Measurements from ENCODE around the gene MAD1L1. TPM values are rescaled to one million over a fixed set of nuclear protein-coding genes. Genes with fewer than 3 reads are reported as not detected.

Gene MAD1L1
- total RNA-seq, 1 donor = 57.9 TPM

DNA sequence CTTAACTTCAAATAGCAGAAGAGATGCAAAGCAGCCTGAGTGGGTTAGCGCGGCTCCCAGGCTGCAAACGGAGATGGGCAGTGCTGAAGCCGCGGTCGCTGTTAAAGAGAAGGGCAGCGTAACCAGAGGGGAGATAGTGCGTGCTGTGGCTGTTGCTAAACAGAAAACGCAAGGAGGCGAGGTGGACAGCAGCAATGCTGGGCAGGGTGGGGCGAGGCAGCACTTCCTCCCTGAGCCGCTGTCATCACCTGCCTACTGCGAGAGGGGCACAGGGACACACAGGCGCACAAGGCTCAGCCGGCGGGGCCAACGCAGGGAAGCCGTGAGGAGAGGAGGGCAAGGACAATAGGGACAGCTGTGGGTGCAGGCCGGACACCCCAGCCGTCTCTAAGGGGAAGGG, 137.3 kb downstream of the MAD1L1 start:
- no peak for DNase-seq (ENCODE audit: low read depth in 2 of 3, low spot score in 2 of 3)

DNA sequence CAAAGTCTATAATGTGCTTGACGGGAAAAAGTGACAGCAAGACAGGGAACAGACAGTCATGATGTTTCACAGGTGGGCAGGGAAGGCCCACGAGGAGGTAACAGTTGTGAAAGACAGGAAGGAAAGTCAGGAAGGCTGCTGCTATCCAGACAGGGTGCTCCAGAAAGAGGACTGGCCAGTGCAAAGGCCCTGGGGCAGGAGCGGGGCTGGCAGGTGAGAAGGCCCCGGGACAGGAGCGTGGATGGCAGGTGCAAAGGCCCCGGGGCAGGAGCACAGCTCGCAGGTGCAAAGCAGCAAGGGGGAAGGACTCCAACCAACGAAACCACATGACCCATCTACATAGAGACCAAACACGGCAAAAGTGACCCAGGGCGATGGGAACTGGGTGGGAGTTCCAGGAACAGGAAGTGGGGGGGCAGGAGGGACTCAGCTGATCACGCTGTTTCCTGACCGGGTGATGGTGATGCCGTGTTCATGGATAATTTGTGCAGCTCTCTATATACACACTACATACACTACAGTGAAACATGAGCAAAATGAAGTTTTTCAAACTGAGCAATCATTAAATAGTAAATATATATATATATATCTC, 138.2 kb downstream of the MAD1L1 start:
- no peak for DNase-seq (ENCODE audit: low read depth in 2 of 3, low spot score in 2 of 3)

DNA sequence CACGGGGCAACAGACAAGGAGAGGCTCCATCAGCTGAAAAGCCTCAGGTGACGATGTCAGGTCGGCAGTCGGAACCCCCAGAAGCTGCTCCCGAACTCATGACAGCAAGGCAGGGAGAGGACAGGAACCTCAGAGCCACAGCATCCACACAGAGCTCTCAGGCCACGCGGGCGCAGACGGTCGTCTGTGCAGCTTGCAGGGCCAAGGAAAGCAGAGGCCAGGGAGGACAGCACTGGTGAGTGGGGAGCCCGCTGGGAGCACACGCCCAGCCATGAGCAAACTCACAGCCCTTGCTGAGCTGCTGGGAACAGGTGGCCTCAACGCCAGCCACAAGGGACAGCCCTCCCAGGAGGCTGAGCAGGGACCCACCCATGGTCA, 138.9 kb downstream of the MAD1L1 start:
- no peak for DNase-seq (ENCODE audit: low read depth in 2 of 3, low spot score in 2 of 3)

DNA sequence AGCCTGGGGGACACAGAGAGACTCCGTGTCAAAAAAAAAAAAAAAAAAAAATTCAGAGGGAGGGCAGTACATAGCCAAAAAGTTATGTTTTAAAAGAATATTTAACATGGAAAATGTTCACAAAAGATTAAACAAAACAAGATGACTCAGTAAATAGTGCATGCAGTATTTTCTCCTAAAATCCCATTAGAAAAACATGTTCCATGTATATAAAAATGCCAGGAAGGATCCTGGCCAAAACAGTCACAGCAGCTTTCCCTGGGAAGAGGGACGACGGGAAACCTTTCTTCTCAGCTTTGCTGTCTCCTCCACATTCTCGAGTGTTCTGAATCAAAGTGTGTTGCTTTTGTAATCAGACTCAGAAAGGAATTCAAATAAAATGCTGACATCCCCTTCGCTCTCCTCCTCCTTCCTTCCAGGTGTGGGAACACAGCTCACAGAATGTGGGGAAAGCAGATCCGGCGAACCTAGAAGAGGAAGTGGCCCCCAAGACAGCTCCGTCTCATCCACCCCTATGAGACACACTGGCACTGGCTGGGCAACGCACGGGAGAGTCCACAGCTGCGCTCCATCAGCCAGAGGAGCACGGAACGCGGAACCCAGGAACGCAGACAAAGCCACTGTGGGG, 139.4 kb downstream of the MAD1L1 start:
- DNase-seq (ENCODE audit: low read depth in 2 of 3, low spot score in 2 of 3) = no peak

DNA sequence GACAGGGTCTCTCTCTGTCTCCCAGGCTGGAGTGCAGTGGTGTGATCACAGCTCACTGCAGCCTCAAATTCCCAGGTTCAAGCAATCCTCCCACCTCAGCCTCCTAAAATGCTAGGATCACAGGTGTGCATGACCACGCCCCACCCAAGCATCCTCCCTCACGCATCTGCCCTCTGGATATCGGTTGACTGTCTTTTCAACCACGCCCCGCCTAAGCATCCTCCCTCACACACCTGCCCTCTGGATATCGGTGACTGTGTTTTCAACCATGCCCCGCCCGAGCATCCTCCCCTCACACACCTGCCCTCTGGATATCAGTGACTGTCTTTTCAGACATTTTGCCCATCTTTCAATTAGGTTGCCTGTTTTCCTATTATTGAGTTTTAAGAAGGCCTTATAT, 140.5 kb downstream of the MAD1L1 start:
- DNase-seq (ENCODE audit: low read depth in 2 of 3, low spot score in 2 of 3) = no peak

DNA sequence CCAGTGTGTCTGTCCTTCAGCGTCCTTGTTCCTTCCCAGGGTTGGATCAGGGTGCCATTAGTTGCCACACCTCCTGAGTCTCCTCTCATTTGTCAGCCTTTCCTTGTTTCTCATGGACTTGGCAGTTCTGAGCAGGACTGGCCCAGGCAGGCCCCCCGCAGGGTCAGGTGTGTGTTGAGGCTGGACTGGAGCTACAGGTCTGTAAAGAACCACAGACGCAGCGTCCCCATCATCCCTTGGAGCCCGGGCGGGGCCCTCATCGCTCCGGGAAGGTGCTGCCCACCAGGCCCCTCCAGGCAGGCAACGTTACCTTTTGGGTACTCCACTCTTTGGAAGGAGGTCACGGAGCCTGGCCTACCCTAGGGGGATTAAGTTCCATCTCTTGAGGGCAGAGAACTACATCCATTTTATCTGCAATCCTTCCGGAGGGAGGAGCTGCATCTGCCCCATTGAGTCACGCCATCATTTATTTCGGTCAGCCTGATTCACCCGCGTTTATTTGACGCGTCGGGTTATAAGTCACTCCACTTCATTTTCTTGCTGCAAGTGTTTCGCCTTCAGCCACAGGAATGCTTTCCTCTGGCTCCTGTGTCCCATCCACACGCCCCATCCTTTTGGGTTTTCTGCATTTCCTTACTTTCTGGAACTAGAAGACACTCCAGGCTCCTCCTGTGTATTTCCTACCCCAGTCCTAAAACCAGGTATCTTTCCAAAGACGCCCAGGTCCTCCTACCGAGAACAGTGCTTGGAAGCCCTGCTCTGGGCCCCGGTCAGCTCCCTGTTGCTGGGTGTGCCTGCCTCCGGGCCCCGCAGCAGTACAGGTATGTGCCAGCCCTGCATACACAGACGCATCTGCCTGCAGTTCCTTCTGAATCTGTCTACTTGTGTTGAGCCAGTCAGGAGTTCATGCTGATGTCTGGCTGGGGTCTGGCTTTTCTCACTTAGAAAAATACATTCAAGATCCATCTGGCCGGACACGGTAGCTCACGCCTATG, 141.9 kb downstream of the MAD1L1 start:
- no peak for DNase-seq (ENCODE audit: low read depth in 2 of 3, low spot score in 2 of 3)

DNA sequence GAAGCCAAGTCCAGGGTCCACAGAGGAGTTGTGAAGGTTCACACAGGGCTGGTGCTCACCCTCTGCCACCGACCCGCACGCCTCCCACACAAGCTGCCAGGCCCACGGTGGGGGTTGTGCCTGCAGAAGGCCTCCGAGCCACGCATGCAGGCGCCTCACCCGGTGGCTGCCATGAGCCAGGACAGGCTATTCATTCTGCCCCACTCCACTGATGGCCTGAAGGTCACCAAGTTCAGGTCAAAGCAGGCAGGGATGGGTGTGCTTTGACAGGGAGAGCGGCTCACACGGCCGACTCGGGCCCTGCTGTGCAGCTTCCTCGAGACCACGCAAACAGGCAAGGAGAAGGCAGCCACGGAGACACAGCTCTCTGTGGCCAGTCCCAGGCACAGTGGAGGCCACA, 143.9 kb downstream of the MAD1L1 start:
- DNase-seq (ENCODE audit: low read depth in 2 of 3, low spot score in 2 of 3) = no peak

DNA sequence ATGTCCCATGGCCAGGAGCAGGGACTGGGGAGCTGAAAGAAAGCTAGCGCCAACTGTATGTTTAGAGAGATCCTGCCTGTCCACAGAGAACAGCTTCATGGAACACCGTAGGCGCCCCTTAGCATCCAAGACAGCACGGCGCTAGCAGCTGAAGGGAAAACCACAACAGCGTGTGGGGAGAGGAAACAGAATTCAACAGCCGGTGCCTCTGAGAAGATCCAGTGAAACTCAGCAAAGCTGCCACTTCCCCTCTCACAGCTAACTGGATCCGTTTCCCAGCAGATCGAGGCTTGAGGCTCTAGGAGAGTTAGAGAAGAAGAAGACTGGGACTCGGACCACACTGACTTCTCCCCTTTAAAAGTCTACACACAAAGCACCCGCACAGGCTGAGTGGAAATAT, 145.0 kb downstream of the MAD1L1 start:
- DNase-seq (ENCODE audit: low read depth in 2 of 3, low spot score in 2 of 3) = peak in 2 of 3 donors; percentile 45 to 84

DNA sequence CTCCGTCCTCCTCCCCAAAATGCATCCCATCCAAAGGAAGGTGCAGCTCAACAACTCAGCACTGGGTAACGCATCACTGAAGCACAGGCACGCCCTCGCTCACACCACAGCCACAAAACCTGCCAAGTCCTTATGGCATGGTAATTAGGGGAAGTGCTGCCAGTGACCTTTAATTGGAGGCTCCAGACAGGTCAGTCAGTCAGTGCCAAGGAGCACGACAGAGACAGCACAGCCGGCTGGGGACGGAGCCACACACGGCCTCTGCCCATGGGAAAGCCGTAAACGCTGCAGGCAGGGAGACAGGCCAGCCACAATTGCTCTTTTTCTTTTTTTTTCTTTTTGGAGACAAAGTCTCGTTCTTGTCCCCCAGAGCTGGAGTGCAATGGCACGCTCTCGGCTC, 146.5 kb downstream of the MAD1L1 start:
- DNase-seq (ENCODE audit: low read depth in 2 of 3, low spot score in 2 of 3) = peak in 1 of 3 donors; percentile 20

DNA sequence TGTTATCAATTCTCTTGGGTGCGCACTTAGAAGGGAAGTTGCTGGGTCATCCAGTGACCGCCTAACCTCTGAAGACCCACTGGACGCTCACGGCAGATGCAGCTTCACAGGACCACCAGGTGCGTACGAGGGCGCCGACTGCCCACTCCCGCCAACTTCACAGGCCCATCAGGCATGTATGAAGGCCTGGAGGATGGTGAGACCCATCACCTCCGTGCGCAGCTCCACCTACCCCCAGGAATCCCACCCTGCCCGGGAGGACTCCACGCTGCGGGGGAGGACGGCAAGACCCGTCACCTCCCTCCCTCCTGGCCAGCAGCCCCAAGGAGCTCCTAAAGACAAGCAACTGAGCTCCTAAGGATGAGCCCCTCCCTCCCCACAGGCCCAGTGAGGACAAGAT, 146.9 kb downstream of the MAD1L1 start:
- DNase-seq (ENCODE audit: low read depth in 2 of 3, low spot score in 2 of 3) = no peak

DNA sequence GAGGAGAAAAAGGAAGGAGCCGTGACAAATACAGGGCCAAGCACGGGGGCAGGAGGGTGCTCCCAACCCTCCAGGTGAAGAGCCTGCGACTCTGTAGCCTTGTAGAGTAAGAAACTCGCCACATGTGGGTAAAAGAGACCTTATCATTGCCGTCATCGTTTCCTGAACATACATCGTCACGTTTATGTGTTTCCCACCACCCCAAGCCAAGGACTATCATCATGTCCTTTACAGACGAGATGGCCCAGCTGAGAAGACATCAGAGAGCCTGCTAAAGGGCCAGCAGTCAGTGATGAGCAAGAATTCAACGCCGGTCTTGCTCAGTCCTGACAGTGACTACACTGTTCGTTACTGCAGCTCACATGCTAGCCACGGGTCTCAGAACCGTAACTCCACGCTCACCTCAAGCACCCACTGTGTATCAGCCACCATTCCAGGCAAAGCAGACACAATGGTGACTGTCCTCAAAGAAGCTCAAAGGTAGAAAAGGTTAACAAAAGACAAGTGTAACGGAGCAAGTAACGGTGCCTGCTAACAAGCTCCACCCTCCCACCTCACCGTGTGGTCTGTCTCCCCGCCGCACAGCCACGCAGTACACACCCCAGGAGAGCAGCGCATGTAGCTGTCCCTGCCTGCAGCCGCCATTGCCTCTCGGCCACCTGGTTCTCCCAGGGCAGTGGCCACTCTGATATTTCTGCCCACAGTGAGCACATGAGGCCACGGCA, 147.8 kb downstream of the MAD1L1 start:
- peak in 1 of 3 donors; percentile 13 for DNase-seq (ENCODE audit: low read depth in 2 of 3, low spot score in 2 of 3)

DNA sequence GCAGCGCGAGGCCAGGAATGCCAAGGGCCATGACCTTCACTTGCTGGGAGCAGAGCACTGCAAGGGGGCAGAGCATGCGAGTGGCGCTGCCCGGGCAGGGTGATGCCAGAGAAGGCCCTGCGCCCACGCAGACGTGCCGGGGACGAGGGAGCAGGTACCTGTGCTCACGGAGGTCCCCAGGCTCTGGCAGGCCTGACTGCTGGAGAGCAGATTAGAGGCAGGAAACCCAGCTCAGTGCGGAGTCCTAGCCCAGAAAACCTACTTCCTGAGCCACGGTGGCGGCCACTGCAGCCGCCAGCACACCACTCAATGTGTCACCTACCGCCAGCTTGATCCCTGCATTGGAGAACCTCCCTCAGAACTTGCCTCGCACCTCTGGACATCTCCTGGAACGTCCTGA, 148.4 kb downstream of the MAD1L1 start:
- DNase-seq (ENCODE audit: low read depth in 2 of 3, low spot score in 2 of 3) = peak in 1 of 3 donors; percentile 48

DNA sequence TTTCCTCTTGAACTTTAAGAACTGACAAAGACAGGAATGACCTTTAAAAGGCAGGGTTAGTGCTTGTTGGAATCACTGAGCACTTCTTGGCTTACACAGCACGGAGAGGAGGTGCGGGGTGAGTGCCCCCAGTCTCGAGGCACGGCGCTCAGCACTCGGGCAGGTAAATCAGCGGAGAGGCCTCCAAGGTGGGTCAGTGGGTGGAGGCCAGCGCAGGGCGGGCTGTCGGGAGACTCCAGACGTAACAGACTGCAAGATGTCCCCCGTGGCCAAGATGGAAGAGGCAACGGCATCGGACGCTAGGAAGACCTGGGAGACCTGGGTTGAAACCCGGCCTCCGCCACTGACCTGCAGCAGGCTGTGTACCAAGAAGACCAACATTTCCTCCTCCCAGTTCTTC, 149.4 kb downstream of the MAD1L1 start:
- DNase-seq (ENCODE audit: low read depth in 2 of 3, low spot score in 2 of 3) = no peak

DNA sequence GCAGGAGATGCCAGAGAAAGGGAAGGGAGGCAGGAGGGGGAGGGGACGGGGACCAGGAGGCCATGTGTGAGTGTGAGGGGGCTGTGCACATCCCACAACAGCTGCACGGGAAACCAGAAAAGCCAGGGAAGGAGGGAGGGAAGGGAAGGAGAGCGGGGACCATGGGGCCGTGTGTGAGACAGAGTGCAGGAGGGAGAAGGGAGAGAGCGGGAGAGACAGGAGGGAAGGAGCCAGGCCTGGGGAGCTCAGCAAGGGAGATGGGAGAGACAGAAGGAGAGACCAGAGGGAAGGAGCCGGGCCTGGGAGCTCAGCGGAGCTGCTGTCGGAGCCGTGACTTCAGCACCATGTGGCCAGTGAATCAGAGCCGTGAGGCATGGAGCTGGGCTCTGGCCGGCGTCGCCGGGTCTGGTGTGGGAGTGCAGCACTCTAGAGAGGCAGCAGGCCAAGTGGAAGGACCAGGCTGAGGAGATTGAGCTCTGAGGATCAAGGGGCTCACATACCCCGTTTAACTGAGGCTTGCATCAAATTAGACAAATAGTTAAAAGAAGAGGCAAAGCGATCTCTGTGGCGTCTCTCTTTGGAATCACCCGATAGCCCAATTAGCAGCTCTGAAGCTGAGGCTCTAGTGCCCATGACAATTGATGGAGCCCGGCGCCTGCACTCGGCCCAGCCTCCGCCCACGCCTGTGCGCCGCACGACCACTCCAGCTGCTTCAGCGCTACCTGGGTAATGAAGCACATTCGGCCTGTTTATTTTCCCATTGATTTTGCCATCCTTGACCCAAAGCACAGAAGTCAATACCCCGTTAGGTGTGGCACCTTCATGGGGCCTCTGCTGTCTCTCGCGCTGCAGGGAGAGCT, 150.4 kb downstream of the MAD1L1 start:
- DNase-seq (ENCODE audit: low read depth in 2 of 3, low spot score in 2 of 3) = no peak

DNA sequence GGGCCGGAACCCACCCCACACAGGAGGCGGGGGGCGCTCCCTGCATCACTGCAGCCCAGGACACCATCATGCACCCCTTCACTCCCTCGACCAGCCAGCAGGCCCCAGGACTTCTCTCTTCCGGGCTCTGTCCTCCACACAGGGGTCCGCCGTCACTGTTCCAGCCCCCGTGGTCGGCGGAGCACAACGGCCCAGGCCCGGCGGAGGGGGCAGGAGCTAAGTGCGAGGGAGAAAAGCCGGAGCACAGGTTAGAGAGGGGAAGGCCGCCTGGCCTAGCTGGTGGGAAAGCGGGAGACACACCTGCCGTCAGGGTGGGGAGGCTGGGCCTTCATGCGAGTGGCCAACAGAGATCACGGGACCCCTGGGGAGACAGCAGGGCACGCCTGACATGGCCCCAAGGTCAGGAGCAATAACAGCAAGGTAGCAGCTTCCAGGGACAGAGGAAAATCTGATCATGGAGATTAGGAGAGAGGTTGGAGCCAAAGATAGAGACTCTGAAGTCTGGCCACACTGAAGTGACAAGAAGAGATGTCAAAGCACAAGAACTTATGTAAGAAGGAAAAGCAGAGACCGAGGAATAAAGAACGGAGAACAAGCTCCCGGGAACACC, 151.1 kb downstream of the MAD1L1 start:
- no peak for DNase-seq (ENCODE audit: low read depth in 2 of 3, low spot score in 2 of 3)

DNA sequence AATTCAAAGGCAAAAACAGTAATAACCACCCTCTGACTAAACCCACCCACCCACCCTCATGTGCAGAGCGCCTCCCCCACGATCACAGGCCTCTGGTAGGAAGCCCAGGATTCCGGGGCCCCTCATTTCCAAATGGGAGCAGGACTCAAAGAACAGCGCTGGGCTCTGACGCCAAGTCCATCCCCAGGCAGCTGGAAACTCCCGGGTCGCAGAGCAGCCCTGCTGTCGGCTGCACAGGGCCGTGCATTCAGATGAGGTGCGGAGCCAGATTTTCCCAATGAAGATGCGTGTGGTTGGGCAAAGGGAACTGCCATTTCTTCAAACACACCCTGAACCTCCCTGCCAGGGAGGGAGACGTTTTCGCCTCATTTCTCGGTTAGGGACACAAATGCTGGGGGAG, 152.3 kb downstream of the MAD1L1 start:
- no peak for DNase-seq (ENCODE audit: low read depth in 2 of 3, low spot score in 2 of 3)

DNA sequence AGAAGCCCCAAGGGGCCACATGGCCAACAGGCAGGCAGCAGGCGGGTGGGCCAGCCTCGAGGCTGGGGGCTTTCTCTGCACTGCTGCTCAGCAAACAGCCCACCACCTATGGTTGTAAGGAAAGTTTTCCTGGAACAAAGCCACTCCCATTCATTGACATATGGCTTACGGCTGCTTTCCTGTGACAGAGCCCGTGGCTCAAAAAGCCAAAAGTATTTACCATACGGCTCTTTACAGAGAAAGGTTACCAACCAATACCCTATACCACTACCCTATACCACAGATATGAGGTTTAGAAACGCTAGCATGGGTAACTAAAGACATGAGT, 152.7 kb downstream of the MAD1L1 start:
- no peak for DNase-seq (ENCODE audit: low read depth in 2 of 3, low spot score in 2 of 3)

DNA sequence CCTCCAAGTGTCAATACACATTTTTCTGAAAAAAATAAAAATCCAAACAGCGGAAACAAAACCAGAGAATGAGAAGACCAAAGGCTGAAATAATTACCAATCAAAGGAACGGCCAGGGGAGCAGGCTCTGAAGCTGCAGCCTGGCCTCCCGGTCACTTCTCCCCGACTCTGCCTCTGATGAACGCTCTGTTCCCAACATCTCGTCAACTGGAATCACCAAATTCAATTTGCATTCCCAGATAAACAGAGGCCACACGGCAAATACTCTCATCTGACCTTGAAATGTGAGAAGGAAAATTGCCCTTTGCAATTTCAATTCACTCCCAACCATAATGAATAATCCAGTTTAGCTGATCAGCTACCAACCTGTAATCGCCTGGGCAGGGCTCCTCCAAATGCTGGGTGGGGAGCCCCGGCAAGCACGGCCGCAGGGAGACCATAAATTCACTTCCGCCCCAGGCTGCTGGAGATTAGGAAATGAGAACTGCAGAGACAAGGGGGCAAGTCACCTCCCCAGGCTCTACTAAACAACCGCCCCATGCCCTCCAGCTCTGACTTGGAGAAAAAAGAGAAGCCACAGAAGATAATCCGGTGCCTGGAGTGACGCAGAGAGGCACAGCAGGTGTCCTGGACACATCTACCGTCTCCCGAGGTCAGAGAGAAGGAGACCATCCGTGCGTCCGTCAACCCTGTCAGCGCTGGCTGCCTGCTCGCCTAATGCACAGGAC, 153.2 kb downstream of the MAD1L1 start:
- peak in 1 of 3 donors; percentile 68 for DNase-seq (ENCODE audit: low read depth in 2 of 3, low spot score in 2 of 3)

DNA sequence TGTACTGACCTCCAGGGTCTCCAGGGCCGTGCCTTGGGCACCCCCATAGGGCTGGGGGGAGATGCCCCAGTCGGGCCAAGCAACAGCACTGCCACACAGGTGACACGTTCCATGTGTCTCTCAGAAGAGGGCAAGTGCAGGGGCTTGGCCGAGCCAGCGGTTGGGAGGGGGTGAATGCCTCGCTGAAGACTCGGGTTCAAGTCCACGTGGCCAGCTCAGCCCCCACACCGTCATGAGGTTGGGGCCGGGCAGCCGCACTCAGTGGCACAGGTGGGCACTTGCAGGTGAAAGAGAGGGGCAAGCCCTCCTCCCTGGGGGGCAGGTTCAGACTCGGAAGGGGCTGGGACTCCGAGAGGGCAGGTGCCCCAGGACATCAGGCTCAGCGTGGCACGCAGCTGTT, 153.8 kb downstream of the MAD1L1 start:
- DNase-seq (ENCODE audit: low read depth in 2 of 3, low spot score in 2 of 3) = no peak

Measured in hematopoietic multipotent progenitor cell (in vitro differentiated cells).